MM.1S (cell line): ENCODE results near the gene SPATA13.

Experiments
- CTCF ChIP-seq: fragments of 300-600 bp; sonication (generic); IDR thresholded peaks from 2 replicates; pipeline ENCODE4 v1.5.1; 2016; ENCODE audit warnings: antibody characterized with exemption, low read length, mixed read lengths
- EZH2phosphoT487 ChIP-seq: fragments of 300-600 bp; sonication (generic); IDR thresholded peaks from 2 replicates; pipeline ENCODE4 v1.6.1; 2018; ENCODE audit warnings: antibody characterized with exemption, low read length

- TF ChIP-seq EZH2phosphoT487 (no peak), CTCF (no peak)
Observed at GRCh38 chr13:24275041-24275440, 114.5 kb downstream of the SPATA13 start.
